ENCODE data around the gene TRIM61.
"Not testable (repeated sequence)": the region's sequence is repeated elsewhere in the genome, so short reads cannot be mapped to it uniquely, and the experiment has no call there.

TRIM61 gene

DNA sequence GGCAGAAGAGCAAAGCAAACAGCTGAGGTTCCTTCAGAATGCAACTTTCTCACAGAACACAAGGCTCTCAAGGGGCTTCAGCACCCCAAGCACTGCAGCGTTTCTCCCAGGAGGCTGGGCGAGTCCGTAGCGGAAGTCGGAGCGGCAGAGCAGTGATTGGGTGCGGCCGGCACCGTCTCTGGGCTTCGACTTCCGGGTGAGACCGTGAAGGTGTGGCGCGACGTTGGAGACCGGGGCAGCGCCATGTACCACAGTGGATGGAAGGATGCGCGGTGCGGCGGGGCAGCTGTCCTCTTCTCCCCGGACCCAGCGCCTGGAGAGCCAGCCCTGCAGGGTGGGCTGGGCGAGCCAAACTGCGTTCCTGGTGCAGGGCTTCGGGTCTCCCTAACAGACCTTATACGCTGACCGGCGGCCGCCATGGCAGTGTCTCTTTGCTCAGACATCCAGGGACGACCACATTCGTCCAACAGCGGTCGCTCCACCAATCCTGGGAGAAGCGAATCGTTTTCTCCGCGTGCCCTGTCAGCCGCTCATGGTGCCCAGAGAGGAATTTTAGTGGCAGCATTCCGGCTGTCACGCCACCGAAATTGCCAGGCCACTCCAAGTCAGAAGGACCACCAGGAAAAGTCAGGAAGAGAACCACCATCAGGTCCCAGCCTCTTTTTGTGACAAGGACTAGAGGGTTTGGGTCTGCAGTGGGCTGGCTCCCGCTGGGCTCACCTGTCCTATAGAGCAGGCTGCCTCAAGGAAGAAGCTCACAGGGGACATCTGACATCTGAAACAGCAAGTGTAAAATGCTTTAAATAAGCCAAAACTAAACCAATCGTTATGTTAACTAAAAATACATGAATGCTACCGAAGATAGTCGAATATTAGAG lies 20.5 kb downstream of the TRIM61 start:
- DNase-seq (ENCODE audit: low read depth), result peak; percentile 71

DNA sequence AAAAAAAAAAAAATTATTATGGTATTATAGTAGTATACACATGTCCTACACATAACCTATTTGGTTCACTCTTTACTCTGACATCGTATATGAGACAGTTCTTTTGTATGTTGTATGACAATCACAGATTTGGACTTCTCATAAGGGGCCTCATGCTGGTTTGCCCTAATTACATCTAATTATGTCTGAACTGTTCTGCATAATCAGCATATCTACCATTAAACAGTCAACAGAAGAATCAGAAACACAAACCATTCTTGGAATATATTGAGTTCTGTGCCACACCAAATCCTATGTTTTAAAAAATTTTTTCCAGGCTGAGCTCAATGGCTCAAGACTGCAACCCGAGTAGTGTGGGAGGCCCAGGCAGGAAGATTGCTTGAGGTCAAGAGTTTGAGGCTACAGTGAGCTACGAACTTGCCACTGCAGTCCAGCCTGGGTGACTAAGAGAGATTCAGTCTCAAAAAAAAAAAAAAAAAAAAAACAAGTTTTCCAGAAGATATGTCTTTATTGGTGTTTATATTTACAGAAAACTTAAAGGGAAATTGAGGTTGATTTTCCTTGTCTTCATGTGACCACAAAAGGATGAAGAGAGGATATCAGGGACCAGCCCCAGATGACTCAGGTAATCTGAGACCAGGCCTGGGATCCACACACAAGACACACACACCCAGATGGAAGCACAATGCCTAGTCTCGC lies 22.2 kb downstream of the TRIM61 start:
- DNase-seq (ENCODE audit: low read depth), result no peak

DNA sequence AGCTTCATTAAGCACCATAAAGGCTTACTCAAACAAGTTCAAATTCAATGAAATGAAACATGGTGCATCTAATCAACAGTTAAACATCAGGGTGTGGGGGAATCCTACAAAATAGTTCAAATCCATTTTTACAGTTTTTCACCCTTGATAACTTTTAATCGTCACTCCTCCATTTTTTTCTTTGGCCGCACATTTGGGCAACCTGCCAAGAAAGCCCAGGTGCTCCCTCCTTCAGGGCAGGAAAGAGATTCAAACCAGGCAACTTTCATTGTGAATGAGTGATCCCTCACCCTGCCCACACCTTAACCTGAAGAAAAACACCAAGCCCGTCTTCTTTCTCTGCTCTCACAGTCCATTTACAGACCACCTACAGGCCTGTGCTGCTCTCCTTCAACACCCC lies 24.9 kb downstream of the TRIM61 start:
- DNase-seq (ENCODE audit: low read depth), result no peak

DNA sequence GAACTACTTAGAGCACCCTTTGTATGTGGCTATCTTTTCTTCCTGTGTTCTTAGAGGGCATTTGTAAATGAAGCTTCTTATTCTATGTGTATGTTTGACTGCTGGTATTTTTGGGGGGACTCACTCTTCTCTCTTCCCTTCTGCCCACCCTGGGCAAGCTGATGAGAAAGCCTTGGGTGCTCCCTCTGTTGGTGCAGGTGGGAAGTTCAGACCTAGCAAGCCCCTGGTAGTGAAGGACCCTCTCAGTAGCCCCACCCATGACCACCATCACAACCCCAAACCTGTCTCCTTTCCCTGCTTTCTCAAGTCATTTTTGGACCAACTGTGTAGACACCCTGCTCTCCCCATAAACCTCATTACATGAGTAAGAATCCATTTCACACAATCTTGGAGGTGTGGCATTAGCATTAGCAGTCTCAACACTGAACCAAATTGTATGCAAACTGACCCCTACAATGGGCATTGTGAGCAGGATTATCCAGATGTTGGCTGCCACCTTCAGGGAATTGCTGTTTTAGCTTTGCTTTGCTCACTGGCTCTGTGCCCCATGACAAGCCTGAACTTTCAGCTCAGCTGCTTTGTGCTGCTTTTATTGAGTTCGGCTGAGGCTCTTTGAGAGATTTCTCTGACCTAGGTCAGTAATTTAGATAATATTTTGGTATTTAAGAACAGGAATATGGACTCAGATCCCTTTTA lies 27.9 kb downstream of the TRIM61 start:
- DNase-seq (ENCODE audit: low read depth), result no peak

DNA sequence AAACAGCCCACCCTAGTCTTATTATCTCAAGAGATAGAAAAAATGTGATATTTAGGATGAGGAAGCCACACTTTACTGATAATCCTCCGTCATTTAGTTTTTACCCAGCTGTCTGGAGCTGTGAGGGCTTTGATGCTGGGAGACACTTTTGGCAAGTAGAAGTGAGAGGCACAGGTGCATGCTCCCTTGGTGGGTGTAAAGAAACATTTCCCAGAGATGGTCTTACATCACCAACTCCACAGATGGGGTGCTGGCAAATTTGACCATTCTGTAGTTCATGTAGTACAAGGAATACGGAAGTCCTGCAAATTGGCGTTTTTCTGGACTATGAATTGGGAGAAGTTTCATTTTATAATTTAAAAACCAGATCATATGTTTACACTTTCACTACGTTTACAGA lies 28.5 kb downstream of the TRIM61 start:
- no peak for DNase-seq (ENCODE audit: low read depth)

DNA sequence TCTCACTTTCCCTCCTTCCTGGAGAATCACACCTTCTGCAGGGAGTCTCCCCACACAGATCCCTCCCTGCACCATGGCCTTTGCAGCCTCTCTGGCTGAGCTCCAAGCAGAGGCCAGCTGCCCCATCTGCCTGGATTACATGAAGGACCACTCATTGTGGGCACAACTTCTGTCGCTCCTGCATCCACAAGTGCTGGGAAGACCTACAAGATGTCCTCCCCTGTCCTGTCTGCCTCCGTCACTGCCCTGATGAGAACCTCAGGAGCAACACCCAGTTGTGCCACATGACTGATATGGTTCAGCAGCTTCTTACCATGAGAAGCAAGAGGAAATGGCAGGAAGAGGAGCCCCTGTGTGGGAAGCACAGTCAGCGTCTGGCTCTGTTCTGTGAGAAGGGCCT lies 29.5 kb downstream of the TRIM61 start:
- DNase-seq (ENCODE audit: low read depth), result not testable (repeated sequence)

DNA sequence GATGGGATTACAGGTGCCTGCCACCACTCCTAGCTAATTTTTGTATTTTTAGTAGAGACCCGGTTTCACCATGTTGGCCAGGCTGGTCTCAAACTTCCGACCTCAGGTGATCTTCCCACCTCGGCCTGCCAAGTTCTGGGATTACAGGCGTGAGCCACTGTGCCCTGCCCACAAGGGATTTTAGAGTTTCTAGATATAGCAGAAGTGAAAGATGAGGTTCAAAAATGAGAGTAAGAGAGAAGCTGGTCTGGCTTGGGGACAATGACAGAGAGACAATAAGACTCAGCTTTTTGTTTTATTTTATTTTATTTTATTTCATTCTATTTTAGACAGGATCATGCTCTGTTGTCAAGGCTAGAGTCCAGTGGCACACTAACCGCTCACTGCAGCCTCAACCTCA lies 30.6 kb downstream of the TRIM61 start:
- DNase-seq (ENCODE audit: low read depth), result no peak

DNA sequence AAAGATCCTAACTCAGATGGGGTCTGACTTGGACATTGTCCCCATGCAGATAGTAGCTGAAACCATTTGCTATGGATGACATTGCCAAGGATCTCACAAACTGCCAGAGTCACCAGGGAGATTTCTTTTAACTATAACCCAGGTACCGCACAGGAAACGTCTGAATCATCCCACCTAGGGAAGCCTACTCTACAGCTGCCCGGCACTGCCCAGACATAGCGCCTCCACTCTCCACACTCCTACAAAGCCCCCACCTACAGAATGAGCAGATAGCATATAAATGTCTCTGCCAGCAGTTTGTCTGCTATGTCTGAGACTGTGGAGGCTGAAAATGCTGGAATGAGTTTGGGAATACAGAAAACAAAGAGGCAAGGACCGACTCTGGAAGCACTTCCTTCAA lies 32.3 kb downstream of the TRIM61 start:
- no peak for DNase-seq (ENCODE audit: low read depth)

DNA sequence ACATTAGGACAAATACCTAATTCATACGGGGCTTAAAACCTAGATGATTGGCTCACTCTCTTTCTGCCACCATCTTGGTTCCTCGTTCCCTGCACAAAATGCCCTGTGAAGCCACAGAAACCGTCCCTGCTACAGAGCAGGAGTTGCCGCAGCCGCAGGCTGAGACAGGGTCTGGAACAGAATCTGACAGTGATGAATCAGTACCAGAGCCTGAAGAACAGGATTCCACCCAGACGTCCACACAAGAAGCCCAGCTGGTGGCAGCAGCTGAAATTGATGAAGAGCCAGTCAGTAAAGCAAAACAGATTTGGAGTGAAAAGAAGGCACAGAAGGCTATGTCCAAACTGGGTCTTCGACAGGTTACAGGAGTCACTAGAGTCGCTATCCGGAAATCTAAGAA lies 34.3 kb downstream of the TRIM61 start:
- no peak for DNase-seq (ENCODE audit: low read depth)

DNA sequence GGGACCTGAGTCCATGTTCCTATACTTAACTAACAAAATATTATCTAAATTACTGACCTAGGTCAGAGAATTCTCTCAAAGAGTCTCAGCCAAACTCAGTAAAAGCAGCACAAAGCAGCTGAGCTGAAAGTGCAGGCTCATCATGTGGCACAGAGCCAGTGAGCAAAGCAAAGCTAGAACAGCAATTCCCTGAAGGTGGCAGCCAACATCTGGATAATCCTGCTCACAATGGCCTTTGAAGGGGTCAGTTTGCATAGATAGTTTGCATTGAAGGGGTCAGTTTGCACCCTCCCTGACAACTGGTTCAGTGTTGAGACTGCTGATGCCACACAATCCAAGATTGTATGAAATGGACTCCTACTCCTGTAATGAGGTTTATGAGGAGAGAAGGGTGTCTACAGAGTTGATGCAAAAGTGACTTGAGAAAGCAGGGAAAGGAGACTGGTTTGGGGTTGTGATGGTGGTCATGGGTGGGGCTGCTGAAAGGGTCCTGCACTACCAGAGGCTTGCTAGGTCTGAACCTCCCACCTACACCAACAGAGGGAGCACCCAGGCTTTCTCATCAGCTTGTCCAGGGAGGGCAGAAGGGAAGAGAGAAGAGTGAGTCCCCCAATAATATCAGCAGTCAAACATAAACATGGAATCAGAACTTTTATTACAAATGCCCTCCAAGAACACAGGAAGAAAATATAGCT lies 39.7 kb downstream of the TRIM61 start:
- no peak for DNase-seq (ENCODE audit: low read depth)

DNA sequence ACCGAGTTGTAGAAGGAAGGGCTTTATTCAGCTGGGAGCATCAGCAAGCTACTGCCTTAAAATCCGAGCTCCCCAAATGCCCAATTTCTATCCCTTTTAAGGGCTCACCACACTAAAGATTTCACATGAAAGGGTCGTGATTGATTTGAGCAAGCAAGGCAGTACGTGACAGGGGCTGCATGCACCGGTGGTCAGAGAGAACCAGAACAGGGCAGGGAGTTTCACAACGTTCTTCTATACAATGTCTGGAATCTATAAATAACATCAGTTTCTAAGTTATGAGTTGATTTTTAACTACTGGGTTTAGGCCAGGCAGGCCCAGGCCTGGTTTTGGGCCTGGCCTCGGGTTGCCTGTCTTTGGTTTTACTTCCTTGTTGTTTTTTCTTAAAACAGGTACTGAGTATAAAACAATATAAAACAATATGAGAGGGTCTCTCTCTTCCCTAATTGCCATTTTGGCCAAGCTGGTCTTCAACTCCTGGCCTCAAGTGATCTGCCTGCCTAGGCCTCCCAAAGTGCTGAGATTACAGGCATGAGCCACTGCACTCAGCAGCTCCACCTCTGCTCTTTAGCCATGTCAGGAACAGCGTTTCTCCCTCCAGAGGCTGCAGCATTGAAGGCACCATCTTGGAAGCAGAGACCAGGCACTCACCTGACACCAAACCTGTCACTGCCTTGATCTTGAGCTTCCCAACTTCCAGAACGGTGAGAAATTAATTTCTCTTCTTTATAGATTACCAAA lies 41.4 kb downstream of the TRIM61 start:
- not testable (repeated sequence) for DNase-seq (ENCODE audit: low read depth)

DNA sequence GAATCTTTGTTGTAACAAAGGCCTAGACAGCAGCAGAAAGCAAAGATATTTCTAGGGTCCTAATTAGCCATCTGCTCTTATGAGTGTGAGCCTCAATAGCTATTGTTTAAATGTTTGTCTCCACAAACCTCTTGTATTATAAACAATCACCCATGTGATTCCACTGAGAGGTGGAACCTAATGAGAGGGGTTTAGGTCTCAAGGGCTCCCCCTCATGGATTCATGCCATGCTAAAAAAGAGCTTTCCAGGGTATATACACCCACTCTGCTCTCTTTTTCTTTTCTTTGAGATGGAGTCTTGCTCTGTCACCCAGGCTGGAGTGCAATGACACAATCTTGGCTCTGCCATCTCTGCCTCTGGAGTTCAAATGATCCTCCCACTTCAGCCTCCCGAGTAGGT lies 42.1 kb downstream of the TRIM61 start:
- no peak for DNase-seq (ENCODE audit: low read depth)

DNA sequence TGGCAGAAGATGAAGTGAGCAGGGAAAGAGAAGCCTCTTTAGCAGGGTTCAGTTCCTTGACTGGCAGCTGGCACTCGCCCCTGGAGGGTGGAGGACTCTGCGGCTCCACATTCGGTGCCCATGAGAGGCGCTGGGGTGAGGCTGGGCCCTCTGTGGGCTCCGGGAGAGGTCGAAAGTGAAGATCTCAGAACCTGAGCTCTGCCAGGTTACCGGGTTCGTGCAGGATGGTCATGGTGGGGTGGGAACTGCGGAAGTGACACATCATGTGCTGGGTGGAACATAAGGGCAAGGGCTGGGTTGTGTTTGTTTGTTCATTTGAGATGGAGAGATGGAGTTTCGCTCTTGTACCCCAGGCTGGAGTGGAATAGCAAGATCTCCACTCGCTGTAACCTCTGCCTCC lies 44.2 kb downstream of the TRIM61 start:
- DNase-seq (ENCODE audit: low read depth), result no peak

DNA sequence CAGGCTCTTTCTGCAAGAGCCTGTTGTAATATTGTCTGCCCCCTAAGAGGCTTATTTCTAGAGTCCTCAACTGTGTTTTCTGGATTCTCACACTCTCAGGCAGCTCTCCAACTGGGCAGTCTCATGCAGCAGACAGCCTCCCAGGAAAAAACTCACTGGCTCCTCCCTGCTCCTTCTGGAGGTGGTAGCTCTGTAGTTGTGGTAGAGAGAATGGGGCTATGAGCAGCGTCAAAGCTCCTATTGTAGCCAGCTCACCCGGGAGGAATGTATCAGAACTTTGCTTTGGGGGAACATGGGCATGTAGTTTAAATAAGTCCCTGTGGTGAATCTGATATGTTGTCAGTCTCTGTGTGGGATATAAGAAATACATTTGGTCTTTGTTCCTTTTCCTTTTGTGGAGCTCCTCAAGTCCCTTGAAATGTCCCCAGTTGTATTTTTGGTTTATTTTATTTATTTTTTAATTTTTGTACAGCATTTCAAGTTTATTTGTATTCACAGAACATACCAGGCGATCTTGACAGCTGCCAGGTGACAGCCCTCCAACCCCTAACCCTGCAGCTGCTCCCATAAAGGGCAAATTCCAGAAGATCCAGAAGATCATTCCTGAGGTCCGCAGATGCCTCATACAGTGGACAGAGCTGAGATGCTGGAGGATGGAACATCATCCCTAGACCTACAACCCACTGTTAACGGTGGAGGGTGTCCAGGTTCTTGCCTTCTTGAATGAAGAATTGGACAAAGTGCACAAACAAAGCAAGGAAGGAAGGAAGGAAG lies 45.7 kb downstream of the TRIM61 start:
- DNase-seq (ENCODE audit: low read depth), result no peak

DNA sequence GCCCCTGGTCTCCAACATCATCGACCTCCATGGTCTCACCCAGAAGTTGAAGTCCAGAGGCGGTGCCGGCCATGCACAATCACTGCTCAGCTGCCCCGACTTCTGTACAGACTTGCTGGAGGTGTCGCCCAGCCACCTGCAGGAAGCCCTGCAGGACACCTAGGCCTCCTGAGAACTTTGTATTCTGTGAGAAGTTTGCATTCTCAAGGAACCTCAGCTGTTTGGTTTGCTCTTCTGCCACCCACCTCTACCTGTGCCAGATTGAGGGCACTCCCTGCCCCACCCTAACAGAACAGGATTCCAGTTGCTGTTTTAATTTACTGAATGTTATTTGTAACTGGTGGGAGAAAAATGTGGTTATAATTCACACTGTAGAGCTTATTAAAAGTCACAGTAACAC lies 46.8 kb downstream of the TRIM61 start:
- DNase-seq (ENCODE audit: low read depth), result no peak

DNA sequence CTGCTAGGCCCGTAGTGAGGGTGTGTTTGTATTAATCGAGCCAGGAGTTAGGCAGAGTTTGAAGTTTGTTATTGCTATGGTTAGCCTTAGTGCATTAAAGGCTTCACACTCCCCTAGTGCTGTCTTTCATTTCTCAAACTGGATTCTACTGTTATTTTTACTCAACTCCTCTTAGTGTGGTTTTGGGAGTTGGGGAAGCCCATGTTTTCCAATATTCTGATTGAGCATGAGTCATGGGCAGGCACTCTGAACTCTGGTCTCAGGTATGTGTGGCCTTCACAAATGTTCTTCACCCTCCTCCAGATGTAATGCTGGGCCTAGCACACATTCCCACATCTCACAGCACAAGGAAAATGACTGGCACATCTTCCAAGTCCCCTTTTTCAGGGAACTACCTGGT lies 50.4 kb downstream of the TRIM61 start:
- DNase-seq (ENCODE audit: low read depth), result not testable (repeated sequence)

DNA sequence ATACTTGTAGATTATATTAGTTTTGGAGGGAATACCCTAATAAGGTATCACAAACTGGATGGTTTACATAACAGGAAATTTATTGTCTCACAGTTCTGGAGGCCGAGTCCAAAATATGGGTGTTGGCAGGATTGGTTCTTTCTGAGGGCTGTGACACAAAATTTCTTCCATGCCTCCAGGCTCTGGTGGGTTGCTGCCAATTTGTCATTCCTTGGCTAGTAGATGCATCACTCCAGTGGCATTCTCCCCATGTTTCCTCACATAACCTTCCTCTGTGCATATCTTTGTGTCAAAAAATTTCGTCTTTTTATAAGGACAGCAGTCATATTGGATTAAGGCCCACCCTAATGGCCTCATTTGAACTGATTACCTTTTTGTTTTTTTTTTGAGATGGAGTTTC lies 51.2 kb downstream of the TRIM61 start:
- DNase-seq (ENCODE audit: low read depth), result no peak

DNA sequence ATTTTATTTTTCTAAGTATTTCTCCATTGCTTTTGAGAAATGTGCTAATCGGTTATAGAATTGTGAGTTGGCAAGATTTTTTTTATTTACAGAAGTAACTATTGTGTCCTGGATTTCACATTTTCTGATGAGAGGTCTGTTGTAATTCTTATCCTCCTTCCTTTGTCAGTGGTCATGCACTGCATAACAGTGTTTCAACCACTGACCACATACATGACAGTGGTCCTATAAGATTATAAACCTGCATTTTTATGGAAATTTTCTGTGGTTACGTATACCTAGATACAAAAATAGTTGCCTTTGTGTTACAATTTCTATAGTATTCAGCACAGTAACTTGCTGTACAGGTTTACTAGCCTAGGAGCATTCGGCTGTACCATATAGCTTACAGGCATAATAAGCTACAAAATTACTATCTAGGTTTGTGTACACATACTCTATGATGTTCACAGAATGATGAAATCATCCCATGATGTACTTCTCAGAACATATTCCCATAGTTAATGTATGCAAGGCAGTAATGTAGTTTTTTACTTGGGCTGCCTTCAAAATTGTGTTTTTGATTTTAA lies 52.7 kb downstream of the TRIM61 start:
- DNase-seq (ENCODE audit: low read depth), result no peak

DNA sequence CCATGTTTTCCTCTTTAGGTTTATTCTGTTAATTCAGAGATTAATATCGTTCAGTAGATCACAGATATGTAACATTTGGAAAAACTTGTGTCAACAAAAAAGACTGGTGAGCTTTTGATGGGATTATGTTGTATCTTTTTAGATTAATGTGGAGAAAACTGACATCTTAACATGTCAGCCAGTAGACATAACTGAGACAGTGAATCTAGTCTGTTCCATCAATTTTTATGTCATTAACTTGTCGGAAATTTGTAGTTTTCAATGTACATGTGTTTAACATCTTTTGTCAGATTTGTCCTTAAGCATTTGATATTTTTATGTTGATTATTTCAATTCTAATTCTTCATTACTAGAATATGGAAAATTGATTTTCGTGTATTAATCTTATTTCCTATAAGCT lies 58.5 kb downstream of the TRIM61 start:
- DNase-seq (ENCODE audit: low read depth), result no peak
